HL-60 (cell line): ENCODE measurements around the gene PCDHA8.

Experiments used
- CTCF ChIP-seq: IDR thresholded peaks from one replicate; pipeline ENCODE4 v1.5.1; 2011; ENCODE audit warnings: low read length, control low read depth, inconsistent platforms; ENCODE audit not compliant: insufficient read depth
- GABPA ChIP-seq: IDR thresholded peaks from 2 replicates; pipeline ENCODE4 v1.6.1; 2012; ENCODE audit warnings: low read depth
- POLR2AphosphoS5 ChIP-seq: IDR thresholded peaks from 2 replicates; pipeline ENCODE4 v1.6.1; 2012; ENCODE audit warnings: low read depth
- REST ChIP-seq: IDR thresholded peaks from 2 replicates; pipeline ENCODE4 v1.6.1; 2012; ENCODE audit warnings: low read depth; ENCODE audit not compliant: insufficient replicate concordance
- SPI1 ChIP-seq: IDR thresholded peaks from 2 replicates; pipeline ENCODE4 v1.6.1; 2012; ENCODE audit warnings: low read depth, mild to moderate bottlenecking, borderline replicate concordance

GRCh38 chr5:140883927-140884697 is 43.1 kb downstream of the PCDHA8 start:
- TF ChIP-seq CTCF (no peak), POLR2AphosphoS5 (no peak), SPI1 (no peak), REST (no peak), GABPA (no peak)
